Epithelial cell of proximal tubule (primary cell): Measurements from ENCODE around the gene TBCD. TPM values are rescaled to one million over a fixed set of nuclear protein-coding genes. Genes with fewer than 3 reads are reported as not detected.

Experiments
- DNase-seq: peaks from one replicate; pipeline ENCODE4 v3.0.0-alpha.2; 2011; ENCODE audit warnings: low read depth
- H3K4me3 ChIP-seq: 2 replicates; pipeline ENCODE4 v1.5.1; 2011; ENCODE audit warnings: low read depth, mild to moderate bottlenecking, low read length
- total RNA-seq: library from RNA; depleted of rRNA; stranded (reverse); fragments of >200 nt; gene quantifications from 2 replicates; pipeline ENCODE4 v1.2.3, GENCODE V29; 2015
- TF ChIP-seq, protein P1 (sequence below): conservative IDR thresholded peaks from 2 replicates; pipeline ENCODE4 v1.5.1; 2012; ENCODE audit warnings: low read depth, mild to moderate bottlenecking, low read length

The TBCD gene
- total RNA-seq, 1 donor from 2014 or later: 46.6 TPM

DNA sequence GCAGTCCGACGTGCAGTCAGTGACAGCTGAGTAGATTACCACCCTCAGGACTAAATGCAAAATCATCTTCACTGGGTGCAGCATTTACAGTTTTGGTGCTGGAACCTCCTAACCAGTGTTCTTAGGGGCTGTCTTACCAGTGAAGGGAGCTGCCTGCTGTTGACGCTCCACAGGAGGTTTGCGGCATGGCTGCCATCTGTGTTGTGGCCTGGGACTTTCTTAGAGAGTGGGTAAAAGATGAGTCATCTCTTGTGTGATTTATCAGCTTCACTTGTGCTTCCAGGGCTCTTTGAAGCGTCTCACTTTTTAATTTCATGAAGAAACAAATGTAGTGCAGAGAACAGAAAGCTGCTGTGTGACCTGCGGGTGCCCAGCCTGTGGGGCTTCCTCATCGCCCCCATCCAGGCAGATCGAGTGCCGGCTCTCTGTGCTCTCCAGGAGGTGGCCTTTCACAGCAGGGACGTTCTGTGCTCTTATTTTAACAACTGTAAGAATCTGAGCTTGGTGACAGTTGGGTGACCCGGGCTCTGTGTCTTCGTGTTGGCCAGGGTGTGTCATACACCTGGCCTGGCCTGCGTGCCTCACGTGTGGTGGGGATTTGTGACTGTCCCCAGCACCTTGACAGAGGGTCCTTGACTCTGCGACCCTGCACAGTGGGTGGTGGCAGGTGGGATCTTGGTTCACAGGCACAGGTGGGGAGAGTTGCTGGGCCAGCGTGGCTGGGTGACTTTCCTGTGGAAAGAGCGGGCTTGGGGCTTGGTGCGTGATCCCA, 112.3 kb downstream of the TBCD start:
- H3K4me3 ChIP-seq: no peak overlapping the region
- no peak for DNase-seq
- TF ChIP-seq, protein P1, sequence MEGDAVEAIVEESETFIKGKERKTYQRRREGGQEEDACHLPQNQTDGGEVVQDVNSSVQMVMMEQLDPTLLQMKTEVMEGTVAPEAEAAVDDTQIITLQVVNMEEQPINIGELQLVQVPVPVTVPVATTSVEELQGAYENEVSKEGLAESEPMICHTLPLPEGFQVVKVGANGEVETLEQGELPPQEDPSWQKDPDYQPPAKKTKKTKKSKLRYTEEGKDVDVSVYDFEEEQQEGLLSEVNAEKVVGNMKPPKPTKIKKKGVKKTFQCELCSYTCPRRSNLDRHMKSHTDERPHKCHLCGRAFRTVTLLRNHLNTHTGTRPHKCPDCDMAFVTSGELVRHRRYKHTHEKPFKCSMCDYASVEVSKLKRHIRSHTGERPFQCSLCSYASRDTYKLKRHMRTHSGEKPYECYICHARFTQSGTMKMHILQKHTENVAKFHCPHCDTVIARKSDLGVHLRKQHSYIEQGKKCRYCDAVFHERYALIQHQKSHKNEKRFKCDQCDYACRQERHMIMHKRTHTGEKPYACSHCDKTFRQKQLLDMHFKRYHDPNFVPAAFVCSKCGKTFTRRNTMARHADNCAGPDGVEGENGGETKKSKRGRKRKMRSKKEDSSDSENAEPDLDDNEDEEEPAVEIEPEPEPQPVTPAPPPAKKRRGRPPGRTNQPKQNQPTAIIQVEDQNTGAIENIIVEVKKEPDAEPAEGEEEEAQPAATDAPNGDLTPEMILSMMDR: no peak

DNA sequence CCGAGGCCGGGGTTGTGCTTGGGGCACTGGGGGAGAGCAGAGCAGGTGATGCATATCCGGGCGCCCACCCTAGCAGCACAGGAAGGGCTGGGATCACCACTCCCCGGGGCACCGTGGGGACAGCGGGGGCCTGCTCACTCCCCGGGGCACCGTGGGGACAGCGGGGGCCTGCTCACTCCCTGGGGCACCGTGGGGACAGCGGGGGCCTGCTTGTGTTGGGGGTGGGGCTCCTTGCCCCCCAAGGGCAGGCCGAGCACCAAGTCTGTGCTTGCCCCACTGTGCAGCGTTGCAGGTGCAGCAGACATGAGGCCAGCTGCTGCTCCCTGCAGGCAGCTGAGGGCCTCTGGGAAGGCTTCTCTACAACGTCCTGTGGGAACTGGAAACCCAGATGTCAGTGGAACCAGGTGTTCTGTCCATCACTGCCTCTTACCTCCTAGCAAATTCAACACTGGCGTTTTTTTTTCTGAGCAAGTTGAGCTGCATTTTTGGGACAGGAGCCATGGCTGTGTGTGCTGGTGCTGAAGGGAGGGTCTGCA, 112.9 kb downstream of the TBCD start:
- H3K4me3 ChIP-seq: no peak overlapping the region
- DNase-seq: no peak
- TF ChIP-seq, protein P1: no peak

DNA sequence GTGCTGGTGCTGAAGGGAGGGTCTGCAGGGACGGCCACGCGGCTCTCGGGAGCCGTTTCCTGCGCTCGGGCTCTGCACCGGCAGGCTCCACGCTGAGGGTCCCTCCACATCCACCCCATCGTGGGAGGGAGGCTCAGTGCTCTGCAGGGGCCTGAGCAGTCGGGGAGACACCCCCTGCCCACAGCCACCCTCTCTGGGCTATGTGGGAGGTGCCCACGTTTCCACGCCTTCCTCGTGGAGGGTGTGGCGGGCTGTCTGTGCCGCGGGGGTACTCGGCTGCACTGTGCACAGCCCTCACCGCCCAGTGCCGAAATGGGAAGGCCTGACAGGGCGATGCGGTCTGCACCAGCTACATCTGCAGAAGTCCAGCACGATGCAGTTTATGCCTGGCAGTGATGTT, 113.4 kb downstream of the TBCD start:
- H3K4me3 ChIP-seq: no peak overlapping the region
- no peak for DNase-seq
- TF ChIP-seq, protein P1: no peak

DNA sequence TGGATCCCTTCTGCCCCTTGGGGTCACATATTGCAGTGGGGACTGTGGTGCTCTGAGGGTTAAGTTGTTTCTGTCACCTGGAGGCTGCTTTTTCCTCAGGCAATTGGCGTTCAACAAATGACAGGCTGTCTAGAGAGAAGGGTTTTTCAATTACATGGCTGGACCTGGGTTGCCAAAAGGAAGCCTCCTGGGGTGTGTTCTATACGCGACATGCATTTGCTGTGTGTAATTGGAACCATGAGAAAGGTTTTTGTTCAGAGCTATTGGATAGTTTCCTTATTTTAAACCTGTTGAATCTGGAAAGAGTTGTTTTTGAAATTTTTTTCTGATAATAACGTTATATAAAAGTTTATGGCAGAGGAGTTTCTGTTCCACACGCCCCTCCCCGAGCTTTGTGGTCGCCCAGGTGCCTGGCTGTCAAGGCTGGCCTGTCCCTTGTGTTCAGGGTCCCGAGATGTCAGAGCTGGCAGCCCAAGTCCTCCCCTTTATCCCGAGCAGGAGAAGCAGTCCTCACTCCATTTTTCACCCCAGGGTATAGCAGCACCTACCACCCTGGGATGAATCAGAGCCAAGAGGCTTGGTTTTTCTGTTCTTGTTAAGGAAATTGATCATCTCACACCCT, 114.0 kb downstream of the TBCD start:
- TF ChIP-seq, protein P1: no peak
- DNase-seq: no peak
- H3K4me3 ChIP-seq: no peak overlapping the region

DNA sequence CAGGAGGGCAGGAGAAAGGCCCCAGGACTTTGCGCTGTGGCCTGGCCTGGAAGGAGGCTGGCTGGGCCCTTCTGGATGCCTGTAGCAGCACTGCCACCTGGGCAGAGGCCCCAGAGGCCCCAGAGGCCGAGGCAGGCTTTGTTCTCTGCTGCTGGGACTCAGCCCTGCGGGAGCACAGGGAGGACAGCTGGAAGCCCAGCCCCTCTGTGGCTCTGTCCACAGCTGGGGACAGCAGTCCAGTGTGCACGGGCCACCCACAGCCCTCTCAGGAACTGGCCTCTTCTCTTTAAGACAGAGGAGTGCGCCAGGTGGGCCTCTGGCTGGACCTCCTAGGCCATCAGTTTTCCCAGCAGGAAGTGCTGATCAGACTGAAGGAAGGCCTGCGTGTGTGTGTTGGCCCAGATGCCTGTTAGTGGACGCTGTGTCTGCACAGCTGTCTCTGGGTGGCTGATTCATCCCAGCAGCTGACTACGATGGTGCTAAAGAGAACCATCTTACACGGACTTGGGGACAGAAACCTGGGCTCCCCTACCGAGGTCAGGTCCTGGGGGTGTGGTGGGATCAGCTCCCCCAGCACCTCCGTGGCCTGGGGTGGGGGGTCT, 114.8 kb downstream of the TBCD start:
- no peak for DNase-seq
- TF ChIP-seq, protein P1: no peak
- H3K4me3 ChIP-seq: no peak overlapping the region

DNA sequence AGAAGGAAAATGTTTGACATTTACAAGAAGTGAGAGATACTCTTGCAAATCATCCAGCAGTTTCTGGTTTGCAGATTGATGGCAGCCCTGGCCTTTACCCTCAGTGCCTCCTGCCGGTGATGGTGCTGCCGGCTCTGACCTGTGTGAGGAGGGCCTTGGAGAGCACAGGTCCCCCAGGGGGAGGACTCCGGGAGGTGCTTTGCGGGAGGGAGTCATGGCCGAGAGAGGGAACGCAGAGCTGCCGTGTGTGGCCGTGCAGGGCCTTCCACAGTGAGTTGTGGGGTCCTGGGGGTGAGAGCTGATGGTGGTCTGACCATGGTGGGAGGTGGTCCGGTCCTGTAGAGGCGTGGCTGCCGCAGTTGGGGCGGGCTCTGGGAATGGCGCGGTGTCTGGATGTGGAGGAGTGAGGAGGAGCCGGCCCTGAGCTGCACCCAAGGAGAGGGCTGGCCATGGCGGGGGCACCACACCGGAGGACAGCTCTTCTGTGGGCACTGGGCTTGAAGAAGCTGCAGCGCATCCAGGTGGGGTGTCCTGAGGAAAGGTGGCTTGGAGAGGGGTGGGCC, 116.0 kb downstream of the TBCD start:
- H3K4me3 ChIP-seq: no peak overlapping the region
- TF ChIP-seq, protein P1: no peak
- no peak for DNase-seq
